GM19438 (cell line): ENCODE results near the gene VPS37D.

Experiments used
- ATAC-seq: cut with Tn5 transposase; IDR thresholded peaks from one replicate; pipeline ENCODE4 v1.9.1; 2021; ENCODE audit warnings: low read depth; ENCODE audit not compliant: unreplicated experiment

VPS37D gene

GRCh38 chr7:73678862-73679261 lies 11.2 kb downstream of the VPS37D start:
- no peak for ATAC-seq

- ATAC-seq: no peak
Observed at GRCh38 chr7:73679709-73680108, 12.1 kb downstream of the VPS37D start.

- no peak for ATAC-seq
Observed at GRCh38 chr7:73680501-73680900, 12.9 kb downstream of the VPS37D start.

GRCh38 chr7:73681031-73681430 lies 13.4 kb downstream of the VPS37D start:
- no peak for ATAC-seq

- no peak for ATAC-seq
Observed at GRCh38 chr7:73682745-73683055, 15.1 kb downstream of the VPS37D start.

- peak; percentile 75 for ATAC-seq
Observed at GRCh38 chr7:73683056-73683787, 15.6 kb downstream of the VPS37D start, which contains the start of the genes BUD23 and DNAJC30. Gene BUD23, plus strand, starts transcription at chr7:73683597. Its CDS starts 29 bp downstream, at chr7:73683626. Gene DNAJC30, minus strand, starts transcription at chr7:73683453. Its CDS starts 30 bp downstream, at chr7:73683423.

GRCh38 chr7:73683788-73684693 lies 16.4 kb downstream of the VPS37D start:
- ATAC-seq: peak; percentile 10

GRCh38 chr7:73685311-73685710 lies 17.7 kb downstream of the VPS37D start:
- ATAC-seq: no peak

- no peak for ATAC-seq
Observed at GRCh38 chr7:73688288-73688687, 20.7 kb downstream of the VPS37D start.

GRCh38 chr7:73690646-73691045 lies 23.0 kb downstream of the VPS37D start:
- ATAC-seq: no peak

GRCh38 chr7:73696372-73696771 lies 28.7 kb downstream of the VPS37D start:
- ATAC-seq: no peak

- ATAC-seq: no peak
Observed at GRCh38 chr7:73698410-73698809, 30.8 kb downstream of the VPS37D start.

GRCh38 chr7:73699370-73700068 lies 31.9 kb downstream of the VPS37D start:
- ATAC-seq: no peak

GRCh38 chr7:73700069-73700423 lies 32.4 kb downstream of the VPS37D start:
- ATAC-seq: no peak

- ATAC-seq: no peak
Observed at GRCh38 chr7:73700581-73701134, 33.0 kb downstream of the VPS37D start.

- ATAC-seq: no peak
Observed at GRCh38 chr7:73701357-73701995, 33.8 kb downstream of the VPS37D start.

- ATAC-seq: no peak
Observed at GRCh38 chr7:73702226-73702625, 34.6 kb downstream of the VPS37D start.

- ATAC-seq: no peak
Observed at GRCh38 chr7:73702665-73703064, 35.0 kb downstream of the VPS37D start.

GRCh38 chr7:73703225-73703624 lies 35.6 kb downstream of the VPS37D start:
- ATAC-seq: no peak
